Panc1 (cell line): Measurements from ENCODE around the gene TM7SF3.

Experiments used
- CTCF ChIP-seq: fragments of 450-650 bp; IDR thresholded peaks from 2 replicates; pipeline ENCODE4 v1.5.1; 2017; ENCODE audit warnings: mild to moderate bottlenecking
- POLR2AphosphoS5 ChIP-seq: IDR thresholded peaks from 2 replicates; pipeline ENCODE4 v1.6.1; 2012; ENCODE audit warnings: mild to moderate bottlenecking, low read depth, low read length, moderate library complexity
- SIN3A ChIP-seq: IDR thresholded peaks from 2 replicates; pipeline ENCODE4 v1.6.1; 2012; ENCODE audit warnings: low read depth, mild to moderate bottlenecking, low read length, moderate library complexity, borderline replicate concordance; ENCODE audit not compliant: insufficient read depth
- TCF7L2 ChIP-seq: IDR thresholded peaks from 2 replicates; pipeline ENCODE4 v1.6.1; 2011; ENCODE audit warnings: mild to moderate bottlenecking, low read depth, low read length, inconsistent platforms

GRCh38 chr12:26971963-26972362 is 42.2 kb downstream of the TM7SF3 start:
- TF ChIP-seq POLR2AphosphoS5 = no peak
- TF ChIP-seq CTCF = no peak
- no peak for TF ChIP-seq SIN3A
- TF ChIP-seq TCF7L2 = no peak
